WTC11 (cell line): ENCODE measurements around the gene TUBA1B. TPM values are rescaled to one million over a fixed set of nuclear protein-coding genes. Genes with fewer than 3 reads are reported as not detected.

Source experiments
- ATAC-seq: fragments of 200-7000 bp; cut with Tn5 transposase; 2 replicates; pipeline ENCODE4 v1.10.0; 2021; ENCODE audit warnings: mild to moderate bottlenecking, moderate library complexity
- CTCF ChIA-PET: fragments of 300-600 bp; sonication (Branson Sonifier 250); formaldehyde crosslinking; loops from one replicate; lab custom pipeline; 2021; ENCODE audit warnings: antibody characterized with exemption; lab: Charles Lee
- POLR2A ChIA-PET: fragments of 350-600 bp; sonication (Branson Sonifier 250); formaldehyde crosslinking; loops from one replicate; lab custom pipeline; 2021; ENCODE audit warnings: antibody characterized with exemption; lab: Charles Lee
- DNase-seq: peaks from one replicate; pipeline ENCODE4 v3.0.0; 2021; ENCODE audit warnings: low spot score
- H3K27ac Mint-ChIP-seq: 2 replicates; pipeline ENCODE4 v1.8.0; 2021; ENCODE audit warnings: mixed read lengths
- H3K27me3 Mint-ChIP-seq: 2 replicates; pipeline ENCODE4 v1.8.0; 2021; ENCODE audit warnings: low read depth, mild to moderate bottlenecking, moderate library complexity, mixed read lengths
- H3K36me3 Mint-ChIP-seq: 2 replicates; pipeline ENCODE4 v1.8.0; 2021; ENCODE audit warnings: mixed read lengths
- H3K4me1 Mint-ChIP-seq: 2 replicates; pipeline ENCODE4 v1.8.0; 2022; ENCODE audit warnings: mixed read lengths
- H3K4me3 Mint-ChIP-seq: 2 replicates; pipeline ENCODE4 v1.8.0; 2021; ENCODE audit warnings: mild to moderate bottlenecking, moderate library complexity, mixed read lengths
- H3K9me3 Mint-ChIP-seq: 2 replicates; pipeline ENCODE4 v1.8.0; 2021; ENCODE audit warnings: mixed read lengths
- ELF4 ChIP-seq: sonication (generic); formaldehyde crosslinking; IDR thresholded peaks from 2 replicates; pipeline ENCODE4 v1.8.1; 2022; ENCODE audit warnings: low read depth, mild to moderate bottlenecking, moderate library complexity, missing genetic modification reagents
- ESRRA ChIP-seq: sonication (generic); formaldehyde crosslinking; IDR thresholded peaks from 2 replicates; pipeline ENCODE4 v1.8.1; 2022; ENCODE audit warnings: mild to moderate bottlenecking, missing genetic modification reagents, borderline replicate concordance
- FOXJ3 ChIP-seq: sonication (generic); formaldehyde crosslinking; IDR thresholded peaks from 2 replicates; pipeline ENCODE4 v1.9.0; 2021; ENCODE audit warnings: missing genetic modification reagents, mild to moderate bottlenecking, borderline replicate concordance
- FOXK1 ChIP-seq: sonication (generic); formaldehyde crosslinking; IDR thresholded peaks from 2 replicates; pipeline ENCODE4 v1.8.0; 2022; ENCODE audit warnings: mild to moderate bottlenecking, moderate library complexity, missing genetic modification reagents
- GRHL2 ChIP-seq: fragments of 250-450 bp; sonication (Bioruptor Pico); IDR thresholded peaks from 2 replicates; pipeline ENCODE4 v1.8.0; 2022; ENCODE audit warnings: mild to moderate bottlenecking, moderate library complexity; ENCODE audit not compliant: insufficient replicate concordance, severe bottlenecking
- JUN ChIP-seq: sonication (generic); formaldehyde crosslinking; IDR thresholded peaks from 2 replicates; pipeline ENCODE4 v1.8.0; 2023; ENCODE audit warnings: mild to moderate bottlenecking, missing genetic modification reagents
- KAT7 ChIP-seq: sonication (generic); formaldehyde crosslinking; IDR thresholded peaks from 2 replicates; pipeline ENCODE4 v1.8.1; 2023; ENCODE audit warnings: missing genetic modification reagents, mild to moderate bottlenecking, borderline replicate concordance
- MXD4 ChIP-seq: fragments of 250-450 bp; sonication (Bioruptor Pico); IDR thresholded peaks from 2 replicates; pipeline ENCODE4 v1.8.0; 2021; ENCODE audit warnings: mild to moderate bottlenecking, moderate library complexity, borderline replicate concordance
- NFE2L1 ChIP-seq: sonication (generic); formaldehyde crosslinking; IDR thresholded peaks from 2 replicates; pipeline ENCODE4 v1.8.1; 2023; ENCODE audit warnings: missing genetic modification reagents
- NFYB ChIP-seq: sonication (generic); formaldehyde crosslinking; conservative IDR thresholded peaks from 2 replicates; pipeline ENCODE4 v1.8.0; 2022; ENCODE audit warnings: low read depth, missing genetic modification reagents
- NR1H2 ChIP-seq: sonication (generic); formaldehyde crosslinking; IDR thresholded peaks from 2 replicates; pipeline ENCODE4 v1.9.0; 2021; ENCODE audit warnings: mild to moderate bottlenecking, moderate library complexity, missing genetic modification reagents
- PRRX2 ChIP-seq: fragments of 250-450 bp; sonication (Bioruptor Pico); IDR thresholded peaks from 2 replicates; pipeline ENCODE4 v1.8.0; 2021; ENCODE audit warnings: mild to moderate bottlenecking
- SMAD4 ChIP-seq: sonication (generic); formaldehyde crosslinking; IDR thresholded peaks from 2 replicates; pipeline ENCODE4 v1.8.0; 2022; ENCODE audit warnings: mild to moderate bottlenecking, missing genetic modification reagents
- TCF7 ChIP-seq: sonication (generic); formaldehyde crosslinking; IDR thresholded peaks from 2 replicates; pipeline ENCODE4 v1.8.0; 2022; ENCODE audit warnings: mild to moderate bottlenecking, low read depth, missing genetic modification reagents, moderate library complexity
- ZNF232 ChIP-seq: sonication (generic); formaldehyde crosslinking; IDR thresholded peaks from 2 replicates; pipeline ENCODE4 v1.8.0; 2022; ENCODE audit warnings: mild to moderate bottlenecking, missing genetic modification reagents
- ZNF263 ChIP-seq: sonication (generic); formaldehyde crosslinking; IDR thresholded peaks from 2 replicates; pipeline ENCODE4 v1.8.1; 2022; ENCODE audit warnings: low read depth, mild to moderate bottlenecking, moderate library complexity, missing genetic modification reagents
- total RNA-seq: library from RNA; stranded (reverse); gene quantifications from 3 replicates; pipeline ENCODE4 v1.2.3, GENCODE V29; 2021
- TF ChIP-seq, protein P1 (sequence below): sonication (generic); formaldehyde crosslinking; IDR thresholded peaks from 2 replicates; pipeline ENCODE4 v1.8.0; 2023; ENCODE audit warnings: missing genetic modification reagents
- TF ChIP-seq, protein P2 (sequence below): sonication (generic); formaldehyde crosslinking; IDR thresholded peaks from 2 replicates; pipeline ENCODE4 v1.8.0; 2022; ENCODE audit warnings: mild to moderate bottlenecking, missing genetic modification reagents
- TF ChIP-seq, protein P3 (sequence below): fragments of 250-450 bp; sonication (Bioruptor Pico); IDR thresholded peaks from 2 replicates; pipeline ENCODE4 v1.9.0; 2021; ENCODE audit warnings: mild to moderate bottlenecking
- TF ChIP-seq, protein P4 (sequence below): sonication (generic); formaldehyde crosslinking; IDR thresholded peaks from 2 replicates; pipeline ENCODE4 v1.8.1; 2022; ENCODE audit warnings: mild to moderate bottlenecking, missing genetic modification reagents, moderate library complexity, borderline replicate concordance
- TF ChIP-seq, protein P5 (sequence below): sonication (generic); formaldehyde crosslinking; IDR thresholded peaks from 2 replicates; pipeline ENCODE4 v1.8.0; 2022; ENCODE audit warnings: mild to moderate bottlenecking, missing genetic modification reagents
- TF ChIP-seq, protein P6 (sequence below): sonication (generic); formaldehyde crosslinking; IDR thresholded peaks from 2 replicates; pipeline ENCODE4 v1.8.0; 2022; ENCODE audit warnings: missing genetic modification reagents

The TUBA1B gene
- total RNA-seq, 1 experiment from 2014 or later: 1,806 TPM

DNA sequence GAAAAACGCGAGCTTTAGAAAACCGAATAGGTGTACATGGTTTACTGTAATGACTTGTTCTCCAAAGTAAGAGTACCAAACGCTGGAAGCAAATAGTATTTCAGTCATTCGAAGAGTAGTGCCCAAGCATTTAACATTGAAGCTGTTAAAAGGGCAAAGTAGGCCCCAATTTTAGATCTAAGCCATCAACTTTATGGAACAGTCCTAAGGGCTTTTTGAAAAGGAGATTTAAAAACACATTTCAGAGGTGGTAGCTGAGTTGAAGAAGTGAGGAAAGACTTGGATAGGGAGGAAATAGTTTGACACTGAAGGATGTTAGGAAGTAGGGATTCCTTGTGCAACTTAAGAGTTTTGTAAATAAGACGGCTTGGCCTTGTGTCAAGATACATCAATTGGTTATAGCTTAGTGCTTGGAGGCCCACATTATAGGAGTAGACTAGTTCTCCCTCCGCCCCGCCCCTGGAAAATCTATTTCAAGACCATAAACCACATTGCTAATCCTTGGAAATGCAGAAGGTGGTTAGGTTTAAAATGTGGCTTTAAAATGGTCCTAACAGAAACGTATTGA is 783 bp upstream of the TUBA1B start:
- peaks cover 19% of the 10 kb centered on the region for H3K4me1 Mint-ChIP-seq
- ChIA-PET POLR2A (interaction anchor here (0.9 to 2.0 kb wide), 2 partner anchors 56 to 101 kb away, joined by 4 to 10 read pairs; no protein-coding TSS in a partner anchor), CTCF (interaction anchor here (0.7 to 3.4 kb wide), 12 partner anchors 8 to 216 kb away, joined by 3 to 32 read pairs (median 9); partner anchors contain the start of gene DHH)

GRCh38 chr12:49130151-49131050 is 794 bp downstream of the TUBA1B start:
- Mint-ChIP-seq H3K4me3 (peak overlapping the region; percentile 90), H3K4me1 (peaks cover 19% of the 10 kb centered on the region)
- TF ChIP-seq, protein P1, sequence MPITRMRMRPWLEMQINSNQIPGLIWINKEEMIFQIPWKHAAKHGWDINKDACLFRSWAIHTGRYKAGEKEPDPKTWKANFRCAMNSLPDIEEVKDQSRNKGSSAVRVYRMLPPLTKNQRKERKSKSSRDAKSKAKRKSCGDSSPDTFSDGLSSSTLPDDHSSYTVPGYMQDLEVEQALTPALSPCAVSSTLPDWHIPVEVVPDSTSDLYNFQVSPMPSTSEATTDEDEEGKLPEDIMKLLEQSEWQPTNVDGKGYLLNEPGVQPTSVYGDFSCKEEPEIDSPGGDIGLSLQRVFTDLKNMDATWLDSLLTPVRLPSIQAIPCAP (CRISPR knock-in tag): no peak
- TF ChIP-seq ELF4 (CRISPR knock-in tag) (no peak), KAT7 (peak; percentile 23), ZNF263 (CRISPR knock-in tag) (no peak), NFE2L1 (CRISPR knock-in tag) (peak; percentile 91), PRRX2 (CRISPR knock-in tag) (peak; percentile 5; the same call in 1 of the 2 replicates), FOXJ3 (CRISPR knock-in tag) (0 out of 2 replicates have a peak, but pooled peaks have one; percentile 10), MXD4 (CRISPR knock-in tag) (no peak), ZNF232 (CRISPR knock-in tag) (no peak; the same call in 1 of the 2 replicates), NR1H2 (CRISPR knock-in tag) (no peak)
- TF ChIP-seq, protein P2, sequence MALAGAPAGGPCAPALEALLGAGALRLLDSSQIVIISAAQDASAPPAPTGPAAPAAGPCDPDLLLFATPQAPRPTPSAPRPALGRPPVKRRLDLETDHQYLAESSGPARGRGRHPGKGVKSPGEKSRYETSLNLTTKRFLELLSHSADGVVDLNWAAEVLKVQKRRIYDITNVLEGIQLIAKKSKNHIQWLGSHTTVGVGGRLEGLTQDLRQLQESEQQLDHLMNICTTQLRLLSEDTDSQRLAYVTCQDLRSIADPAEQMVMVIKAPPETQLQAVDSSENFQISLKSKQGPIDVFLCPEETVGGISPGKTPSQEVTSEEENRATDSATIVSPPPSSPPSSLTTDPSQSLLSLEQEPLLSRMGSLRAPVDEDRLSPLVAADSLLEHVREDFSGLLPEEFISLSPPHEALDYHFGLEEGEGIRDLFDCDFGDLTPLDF (CRISPR knock-in tag): peak; percentile 84; the same call in 1 of the 2 replicates
- TF ChIP-seq, protein P3, sequence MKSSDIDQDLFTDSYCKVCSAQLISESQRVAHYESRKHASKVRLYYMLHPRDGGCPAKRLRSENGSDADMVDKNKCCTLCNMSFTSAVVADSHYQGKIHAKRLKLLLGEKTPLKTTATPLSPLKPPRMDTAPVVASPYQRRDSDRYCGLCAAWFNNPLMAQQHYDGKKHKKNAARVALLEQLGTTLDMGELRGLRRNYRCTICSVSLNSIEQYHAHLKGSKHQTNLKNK (CRISPR knock-in tag): no peak
- TF ChIP-seq, protein P4, sequence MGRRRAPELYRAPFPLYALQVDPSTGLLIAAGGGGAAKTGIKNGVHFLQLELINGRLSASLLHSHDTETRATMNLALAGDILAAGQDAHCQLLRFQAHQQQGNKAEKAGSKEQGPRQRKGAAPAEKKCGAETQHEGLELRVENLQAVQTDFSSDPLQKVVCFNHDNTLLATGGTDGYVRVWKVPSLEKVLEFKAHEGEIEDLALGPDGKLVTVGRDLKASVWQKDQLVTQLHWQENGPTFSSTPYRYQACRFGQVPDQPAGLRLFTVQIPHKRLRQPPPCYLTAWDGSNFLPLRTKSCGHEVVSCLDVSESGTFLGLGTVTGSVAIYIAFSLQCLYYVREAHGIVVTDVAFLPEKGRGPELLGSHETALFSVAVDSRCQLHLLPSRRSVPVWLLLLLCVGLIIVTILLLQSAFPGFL: 0 out of 2 replicates have a peak, but pooled peaks have one; percentile 46

More for the DNA sequence above, 783 bp upstream of the TUBA1B start:
- TF ChIP-seq SMAD4 (CRISPR knock-in tag) (no peak), GRHL2 (CRISPR knock-in tag) (no peak), MXD4 (CRISPR knock-in tag) (no peak), FOXK1 (CRISPR knock-in tag) (no peak), NFYB (no peak), JUN (CRISPR knock-in tag) (no peak), ESRRA (CRISPR knock-in tag) (no peak), ZNF263 (CRISPR knock-in tag) (no peak), TCF7 (CRISPR knock-in tag) (no peak)
- TF ChIP-seq, protein P1 (CRISPR knock-in tag): no peak
- TF ChIP-seq, protein P5, sequence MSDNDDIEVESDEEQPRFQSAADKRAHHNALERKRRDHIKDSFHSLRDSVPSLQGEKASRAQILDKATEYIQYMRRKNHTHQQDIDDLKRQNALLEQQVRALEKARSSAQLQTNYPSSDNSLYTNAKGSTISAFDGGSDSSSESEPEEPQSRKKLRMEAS (CRISPR knock-in tag): no peak
- TF ChIP-seq, protein P2 (CRISPR knock-in tag): no peak
- TF ChIP-seq, protein P6, sequence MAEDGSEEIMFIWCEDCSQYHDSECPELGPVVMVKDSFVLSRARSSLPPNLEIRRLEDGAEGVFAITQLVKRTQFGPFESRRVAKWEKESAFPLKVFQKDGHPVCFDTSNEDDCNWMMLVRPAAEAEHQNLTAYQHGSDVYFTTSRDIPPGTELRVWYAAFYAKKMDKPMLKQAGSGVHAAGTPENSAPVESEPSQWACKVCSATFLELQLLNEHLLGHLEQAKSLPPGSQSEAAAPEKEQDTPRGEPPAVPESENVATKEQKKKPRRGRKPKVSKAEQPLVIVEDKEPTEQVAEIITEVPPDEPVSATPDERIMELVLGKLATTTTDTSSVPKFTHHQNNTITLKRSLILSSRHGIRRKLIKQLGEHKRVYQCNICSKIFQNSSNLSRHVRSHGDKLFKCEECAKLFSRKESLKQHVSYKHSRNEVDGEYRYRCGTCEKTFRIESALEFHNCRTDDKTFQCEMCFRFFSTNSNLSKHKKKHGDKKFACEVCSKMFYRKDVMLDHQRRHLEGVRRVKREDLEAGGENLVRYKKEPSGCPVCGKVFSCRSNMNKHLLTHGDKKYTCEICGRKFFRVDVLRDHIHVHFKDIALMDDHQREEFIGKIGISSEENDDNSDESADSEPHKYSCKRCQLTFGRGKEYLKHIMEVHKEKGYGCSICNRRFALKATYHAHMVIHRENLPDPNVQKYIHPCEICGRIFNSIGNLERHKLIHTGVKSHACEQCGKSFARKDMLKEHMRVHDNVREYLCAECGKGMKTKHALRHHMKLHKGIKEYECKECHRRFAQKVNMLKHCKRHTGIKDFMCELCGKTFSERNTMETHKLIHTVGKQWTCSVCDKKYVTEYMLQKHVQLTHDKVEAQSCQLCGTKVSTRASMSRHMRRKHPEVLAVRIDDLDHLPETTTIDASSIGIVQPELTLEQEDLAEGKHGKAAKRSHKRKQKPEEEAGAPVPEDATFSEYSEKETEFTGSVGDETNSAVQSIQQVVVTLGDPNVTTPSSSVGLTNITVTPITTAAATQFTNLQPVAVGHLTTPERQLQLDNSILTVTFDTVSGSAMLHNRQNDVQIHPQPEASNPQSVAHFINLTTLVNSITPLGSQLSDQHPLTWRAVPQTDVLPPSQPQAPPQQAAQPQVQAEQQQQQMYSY (CRISPR knock-in tag): no peak
- Mint-ChIP-seq H3K27ac (no peak overlapping the region), H3K27me3 (no peaks in the 10 kb centered on the region; the same call in 1 of the 2 replicates), H3K36me3 (peaks cover 38% of the 10 kb centered on the region), H3K9me3 (no peaks in the 10 kb centered on the region), H3K4me3 (peak overlapping the region; percentile 63)
- no peak for ATAC-seq
- DNase-seq: no peak

More at GRCh38 chr12:49130151-49131050, 794 bp downstream of the TUBA1B start:
- ATAC-seq (peak; percentile 65), DNase-seq (peak; percentile 90)
- Mint-ChIP-seq H3K27me3 (no peaks in the 10 kb centered on the region; the same call in 1 of the 2 replicates), H3K36me3 (peaks cover 40% of the 10 kb centered on the region), H3K27ac (peak overlapping the region; percentile 99), H3K9me3 (no peaks in the 10 kb centered on the region)
- POLR2A ChIA-PET: interaction anchor here (0.6 to 2.0 kb wide), 18 partner anchors 9 to 237 kb away, joined by 3 to 10 read pairs (median 3); partner anchors contain the start of genes SPATS2 and TUBA1A
- CTCF ChIA-PET: interaction anchor here (0.5 to 3.4 kb wide), 39 partner anchors 9 to 450 kb away, joined by 3 to 39 read pairs (median 4); partner anchors contain the start of genes DHH, LMBR1L, RHEBL1 and SPATS2
